GM18508 (cell line): ENCODE measurements around the gene WASF2.
"Not testable (repeated sequence)": the region's sequence is repeated elsewhere in the genome, so short reads cannot be mapped to it uniquely, and the experiment has no call there.

Experiments
- ATAC-seq: cut with Tn5 transposase; IDR thresholded peaks from one replicate; pipeline ENCODE4 v1.9.1; 2021; ENCODE audit warnings: moderate number of reproducible peaks; ENCODE audit not compliant: insufficient read depth, unreplicated experiment

The WASF2 gene

GRCh38 chr1:27464926-27465647 lies 24.9 kb downstream of the WASF2 start:
- ATAC-seq, result no peak

GRCh38 chr1:27463916-27464315 lies 26.1 kb downstream of the WASF2 start:
- ATAC-seq, result not testable (repeated sequence)

GRCh38 chr1:27458521-27458920 lies 31.4 kb downstream of the WASF2 start:
- not testable (repeated sequence) for ATAC-seq

DNA sequence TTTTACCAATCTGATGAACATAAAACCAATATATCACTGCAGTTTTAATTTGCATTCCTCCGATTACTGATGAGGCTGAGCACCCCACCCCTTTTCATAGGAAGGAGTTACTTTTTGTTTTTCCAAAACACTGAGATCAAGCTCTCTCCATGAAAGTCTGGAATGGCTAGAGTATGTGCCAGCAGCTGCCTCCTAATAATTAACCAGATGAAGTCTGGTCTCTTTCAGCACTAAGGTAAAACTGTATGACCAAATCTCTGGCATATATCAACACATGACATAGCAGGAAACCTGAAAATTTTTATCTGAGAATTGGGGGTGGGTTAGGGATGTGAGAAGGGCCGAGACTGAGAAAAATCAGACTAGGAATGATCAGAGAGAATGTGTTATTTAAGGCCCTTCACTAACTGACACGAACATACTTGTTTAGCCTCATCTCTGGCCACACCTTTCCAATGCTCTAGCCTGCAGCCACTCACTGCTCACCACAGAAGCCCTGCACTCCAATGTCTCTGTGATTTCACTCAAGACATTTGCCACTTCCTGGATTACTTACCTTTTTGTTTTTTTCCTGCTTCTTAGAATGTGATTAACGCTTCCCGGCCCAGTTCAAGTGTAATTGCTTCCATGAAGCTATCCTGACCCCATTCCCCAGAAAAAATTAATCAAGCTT lies 34.7 kb downstream of the WASF2 start:
- no peak for ATAC-seq

- ATAC-seq, result no peak
These were observed 35.4 kb downstream of the WASF2 start for GRCh38 chr1:27454610-27455009.

- ATAC-seq, result no peak
These were observed 38.6 kb downstream of the WASF2 start for GRCh38 chr1:27451343-27451742.

DNA sequence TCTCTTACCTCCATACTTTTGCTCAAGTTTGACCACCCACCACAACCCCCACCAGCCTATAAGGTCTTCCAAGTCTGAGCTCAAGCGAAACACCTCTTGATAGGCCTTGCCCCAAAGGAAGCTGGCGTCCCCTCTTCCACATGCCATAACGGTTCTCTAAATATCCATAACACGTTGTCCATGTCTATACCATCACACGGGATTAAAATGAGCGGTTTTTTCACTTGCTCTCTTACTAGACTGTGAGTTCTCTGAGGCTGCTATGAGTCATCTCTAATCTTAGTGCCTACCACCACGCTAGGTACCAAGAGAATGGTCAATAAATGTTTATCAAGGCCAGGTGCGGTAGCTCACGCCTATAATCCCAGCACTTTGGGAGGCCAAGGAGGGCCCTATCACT lies 41.0 kb downstream of the WASF2 start:
- ATAC-seq, result no peak

DNA sequence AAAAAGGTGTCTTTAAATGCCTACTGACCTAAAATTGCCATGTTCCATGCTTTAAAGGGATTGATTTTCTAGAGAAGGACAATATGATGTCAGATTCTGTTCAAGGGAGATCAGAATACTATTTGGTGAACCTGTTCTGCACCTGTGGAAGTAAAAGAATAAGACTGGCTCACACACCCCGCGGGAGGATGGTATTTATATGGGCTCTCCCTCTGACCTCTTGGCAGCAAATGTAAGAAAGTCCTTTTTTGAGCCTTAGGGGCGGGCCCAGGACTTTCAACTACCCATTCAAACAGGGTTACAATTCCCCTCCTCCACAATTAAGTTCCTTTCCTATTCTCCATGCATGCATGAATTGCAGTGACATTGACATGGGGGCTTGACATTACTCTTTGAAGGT lies 42.1 kb downstream of the WASF2 start:
- ATAC-seq, result no peak

GRCh38 chr1:27447399-27447798 lies 42.6 kb downstream of the WASF2 start:
- no peak for ATAC-seq

GRCh38 chr1:27446496-27447020 lies 43.4 kb downstream of the WASF2 start:
- no peak for ATAC-seq

- ATAC-seq, result no peak
These were observed 44.6 kb downstream of the WASF2 start for GRCh38 chr1:27445177-27445936.

GRCh38 chr1:27444632-27445031 lies 45.3 kb downstream of the WASF2 start:
- no peak for ATAC-seq

DNA sequence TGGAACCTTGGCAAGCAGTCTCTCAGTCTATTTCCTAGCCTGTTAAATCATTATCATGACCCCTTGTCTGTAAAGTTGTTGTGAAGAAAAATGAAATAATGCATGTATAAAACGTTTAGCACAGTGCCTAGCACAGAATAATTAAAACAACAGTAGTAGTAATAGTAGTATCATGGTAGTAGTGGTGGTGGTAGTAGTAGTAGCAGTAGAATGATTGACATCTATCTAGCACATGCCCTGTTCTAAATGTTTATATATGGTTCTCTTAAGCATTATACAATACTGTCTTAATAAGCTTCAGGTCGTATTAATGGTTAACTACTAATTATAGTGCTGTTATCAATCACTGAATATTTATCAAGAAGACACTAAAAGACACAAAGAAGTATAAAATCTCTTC lies 50.8 kb downstream of the WASF2 start:
- no peak for ATAC-seq

DNA sequence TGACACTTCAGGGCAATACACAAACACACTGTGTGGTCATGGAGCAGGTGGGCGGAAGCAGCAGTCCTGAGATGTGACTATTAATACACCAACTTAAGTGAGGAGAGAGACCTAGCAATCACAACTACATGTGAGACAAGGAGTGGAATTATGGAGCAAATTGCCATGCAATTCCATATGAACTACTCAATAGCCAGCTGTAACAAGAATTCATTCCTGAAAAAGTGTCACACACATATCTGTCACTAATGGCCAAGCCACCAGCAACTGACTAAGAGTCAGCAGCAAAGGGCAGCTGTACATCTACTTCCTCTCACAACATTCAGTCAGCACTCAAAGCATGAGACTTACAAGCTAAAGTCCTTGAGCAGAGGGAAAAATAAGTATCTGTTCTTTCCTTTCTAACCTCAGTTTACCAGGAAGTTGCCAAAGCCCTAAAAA lies 51.3 kb downstream of the WASF2 start:
- ATAC-seq, result no peak

DNA sequence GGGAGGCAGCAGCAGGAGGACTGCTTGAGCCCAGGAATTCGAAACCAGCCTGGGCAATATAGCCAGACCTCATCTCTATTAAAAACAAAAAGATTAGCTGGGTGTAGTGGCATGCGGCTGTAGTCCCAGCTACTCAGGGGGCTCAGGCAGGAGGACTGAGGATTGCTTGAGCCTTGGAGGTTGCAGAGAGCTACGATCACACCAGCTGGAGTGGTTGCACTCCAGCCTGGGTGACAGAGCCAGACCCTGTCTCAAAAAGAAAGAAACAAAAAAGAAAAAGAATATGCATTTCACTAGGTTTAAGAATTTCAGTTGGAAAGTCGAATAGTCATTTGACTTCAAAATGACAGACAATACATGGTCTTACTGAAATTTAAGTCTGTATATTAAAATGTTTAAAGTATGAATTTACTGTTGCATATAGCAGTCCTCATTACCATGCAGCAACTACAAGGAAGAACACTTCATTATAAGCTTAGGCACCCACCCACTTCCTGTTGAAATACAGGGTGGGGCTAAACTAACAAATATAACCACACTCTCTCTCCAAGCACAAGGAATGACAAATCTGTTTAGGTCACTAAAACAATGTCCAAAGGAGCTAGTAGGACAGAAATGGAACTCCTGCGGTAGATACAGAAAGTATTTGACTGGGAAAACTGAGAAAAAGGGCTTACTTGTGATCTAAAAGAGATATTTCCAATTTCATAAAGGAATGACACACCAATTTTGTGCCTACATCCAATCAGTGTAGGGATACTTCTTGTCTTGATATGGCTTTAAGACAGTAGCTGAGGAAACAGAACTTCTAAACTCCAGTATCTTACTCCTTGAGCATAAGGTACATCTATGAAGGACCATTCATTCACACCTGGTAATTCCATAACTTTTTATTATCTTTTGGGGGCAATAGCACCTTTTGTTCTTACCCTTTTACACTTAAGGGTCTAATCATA lies 53.5 kb downstream of the WASF2 start:
- no peak for ATAC-seq

- no peak for ATAC-seq
These were observed 54.3 kb downstream of the WASF2 start for GRCh38 chr1:27435566-27436203.

DNA sequence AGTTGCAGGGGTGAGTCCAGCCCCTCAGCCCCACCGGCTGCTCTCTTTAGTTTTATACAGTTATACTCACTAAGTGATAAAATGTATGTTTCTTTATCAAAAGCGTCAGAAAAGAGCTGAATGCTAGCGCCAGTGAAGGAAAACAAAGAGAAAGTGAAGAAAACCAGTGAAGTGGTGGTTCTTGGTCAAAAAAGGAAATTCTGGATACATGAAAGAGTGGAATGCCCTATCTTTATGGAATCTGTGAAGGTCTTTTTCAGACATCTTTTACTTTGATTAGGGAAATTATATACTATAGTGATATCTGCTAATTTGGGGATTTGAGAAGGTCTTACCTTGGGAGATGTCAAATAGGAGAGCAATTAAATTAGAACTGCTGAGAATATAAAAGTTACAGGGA lies 56.3 kb downstream of the WASF2 start:
- ATAC-seq, result no peak

- not testable (repeated sequence) for ATAC-seq
These were observed 57.2 kb downstream of the WASF2 start for GRCh38 chr1:27432725-27433124.

- ATAC-seq, result no peak
These were observed 58.4 kb downstream of the WASF2 start for GRCh38 chr1:27431601-27431940.
